CD14-positive monocyte (primary cell): ENCODE data around the gene SAP130. TPM values are rescaled to one million over a fixed set of nuclear protein-coding genes. Genes with fewer than 3 reads are reported as not detected.

Experiments used
- DNase-seq, 3 donors: peaks; one replicate each; pipeline ENCODE4 v3.0.0-alpha.2; 2011 to 2022
- H2AFZ ChIP-seq: 2 replicates; pipeline ENCODE4 v1.6.0; 2012; ENCODE audit warnings: mild to moderate bottlenecking, low read depth, low read length, inconsistent platforms; ENCODE audit not compliant: insufficient read depth, poor library complexity, severe bottlenecking
- H3K27ac ChIP-seq, 2 donors: 1 replicate in 1 of 2; 2 replicates in 1 of 2; pipeline ENCODE4 v1.5.1; 2012 to 2013; ENCODE audit warnings: low read length in 2 of 2, control low read depth in 1 of 2, inconsistent platforms in 1 of 2, low read depth in 1 of 2, mild to moderate bottlenecking in 1 of 2
- H3K27me3 ChIP-seq, 2 donors: one replicate each; pipeline versions ENCODE4 v1.6.0 to v1.6.1; 2011 to 2013; ENCODE audit warnings: low read length in 2 of 2; ENCODE audit not compliant: control insufficient read depth in 2 of 2, insufficient read depth in 2 of 2
- H3K36me3 ChIP-seq, 2 donors: replicated peaks in 1 of 2; 1 replicate in 1 of 2; 2 replicates in 1 of 2; pipeline versions ENCODE4 v1.5.1 to v1.6.1; 2012 to 2013; ENCODE audit warnings: low read length in 2 of 2, control low read depth in 1 of 2, inconsistent platforms in 1 of 2, mild to moderate bottlenecking in 1 of 2; ENCODE audit not compliant: insufficient read depth in 2 of 2, control insufficient read depth in 1 of 2
- H3K4me1 ChIP-seq, 2 donors: 1 replicate in 1 of 2; 2 replicates in 1 of 2; pipeline versions ENCODE4 v1.5.1 to v1.6.1; 2012 to 2013; ENCODE audit warnings: low read length in 2 of 2, control low read depth in 1 of 2, inconsistent platforms in 1 of 2, mild to moderate bottlenecking in 1 of 2, moderate library complexity in 1 of 2; ENCODE audit not compliant: insufficient read depth in 2 of 2, control insufficient read depth in 1 of 2
- H3K4me2 ChIP-seq: replicated peaks from 2 replicates; pipeline ENCODE3; 2012; ENCODE audit warnings: low read length, moderate library complexity, mild to moderate bottlenecking; ENCODE audit not compliant: poor library complexity, severe bottlenecking; ENCODE audit errors: extremely low read depth
- H3K4me3 ChIP-seq, 3 experiments: fragments of 200-600 bp in 1 of 3; sonication (generic) in 1 of 3; replicated peaks in 1 of 3; 1 replicate in 2 of 3; 2 replicates in 1 of 3; pipeline ENCODE4 v1.5.1; 2011 to 2013; ENCODE audit warnings: low read length in 3 of 3, mild to moderate bottlenecking in 3 of 3, control low read depth in 2 of 3, low read depth in 2 of 3, inconsistent platforms in 1 of 3, moderate library complexity in 1 of 3
- H3K79me2 ChIP-seq: 2 replicates; pipeline ENCODE4 v1.6.0; 2012; ENCODE audit warnings: mild to moderate bottlenecking, control low read depth, inconsistent platforms, low read length, moderate library complexity; ENCODE audit not compliant: insufficient read depth
- H3K9ac ChIP-seq: 2 replicates; pipeline ENCODE4 v1.6.0; 2017; ENCODE audit warnings: low read length, mild to moderate bottlenecking; ENCODE audit not compliant: insufficient read depth, poor library complexity, severe bottlenecking
- H3K9me3 ChIP-seq, 2 donors: replicated peaks in 1 of 2; 1 replicate in 1 of 2; 2 replicates in 1 of 2; pipeline versions ENCODE4 v1.5.1 to v1.6.1; 2012 to 2013; ENCODE audit warnings: low read length in 2 of 2, control low read depth in 1 of 2; ENCODE audit not compliant: control insufficient read depth in 1 of 2, insufficient read depth in 1 of 2
- H4K20me1 ChIP-seq: 2 replicates; pipeline ENCODE4 v1.6.0; 2012; ENCODE audit warnings: mild to moderate bottlenecking, low read length, control low read depth, moderate library complexity; ENCODE audit not compliant: insufficient read depth
- H3K27ac Mint-ChIP-seq, 7 donors: one replicate each; pipeline ENCODE4 v1.8.0; 2020; ENCODE audit warnings: mild to moderate bottlenecking in 7 of 7, mixed read lengths in 7 of 7, moderate library complexity in 6 of 7, inconsistent platforms in 2 of 7
- H3K27me3 Mint-ChIP-seq, 3 donors: one replicate each; pipeline ENCODE4 v1.8.0; 2021 to 2022; ENCODE audit warnings: low read depth in 3 of 3, mild to moderate bottlenecking in 3 of 3, mixed read lengths in 3 of 3, moderate library complexity in 3 of 3, inconsistent platforms in 1 of 3
- H3K36me3 Mint-ChIP-seq, 2 donors: one replicate each; pipeline ENCODE4 v1.8.0; 2020; ENCODE audit warnings: mixed read lengths in 2 of 2, inconsistent platforms in 1 of 2, mild to moderate bottlenecking in 1 of 2
- H3K4me1 Mint-ChIP-seq: one replicate; pipeline ENCODE4 v1.8.0; 2020; ENCODE audit warnings: mild to moderate bottlenecking, mixed read lengths
- H3K4me3 Mint-ChIP-seq, 2 donors: one replicate each; pipeline ENCODE4 v1.8.0; 2020; ENCODE audit warnings: mild to moderate bottlenecking in 2 of 2, mixed read lengths in 2 of 2, moderate library complexity in 1 of 2
- H3K9me3 Mint-ChIP-seq, 7 donors: one replicate each; pipeline ENCODE4 v1.8.0; 2020 to 2022; ENCODE audit warnings: mixed read lengths in 7 of 7, mild to moderate bottlenecking in 6 of 7, moderate library complexity in 6 of 7, inconsistent platforms in 2 of 7
- WGBS: methylation state at CpG from one replicate; pipeline ENCODE4 v1.1.5; 2013; ENCODE audit warnings: missing lambda C conversion rate; ENCODE audit not compliant: insufficient coverage; 5-methylcytosine and 5-hydroxymethylcytosine counted together
- intact Hi-C, 2 donors: fragments of 100-400 bp; cut with micrococcal nuclease; formaldehyde crosslinking; loops; one replicate each; pipeline versions ENCODE4 v1.15.0 to v1.15.1; 2023
- polyA plus RNA-seq, 3 donors: library from polyadenylated mRNA; depleted of rRNA in 1 of 3; unstranded in 2 of 3; stranded (reverse) in 1 of 3; fragments of 300-500 nt in 2 of 3; fragments of >200 nt in 1 of 3; fragmentation: Illumina TruSeq in 2 of 3; gene quantifications; 1 replicate in 2 of 3; 2 replicates in 1 of 3; pipeline ENCODE4 v1.2.3, GENCODE V29; 2012 to 2021
- TF ChIP-seq, protein P1 (sequence below): fragments of 200-600 bp; IDR thresholded peaks from one replicate; pipeline ENCODE4 v1.8.0; 2022; ENCODE audit warnings: antibody characterized with exemption, mild to moderate bottlenecking

SAP130 gene
- polyA plus RNA-seq, 3 donors: 2.8 to 16.4 (median 6.4) TPM

DNA sequence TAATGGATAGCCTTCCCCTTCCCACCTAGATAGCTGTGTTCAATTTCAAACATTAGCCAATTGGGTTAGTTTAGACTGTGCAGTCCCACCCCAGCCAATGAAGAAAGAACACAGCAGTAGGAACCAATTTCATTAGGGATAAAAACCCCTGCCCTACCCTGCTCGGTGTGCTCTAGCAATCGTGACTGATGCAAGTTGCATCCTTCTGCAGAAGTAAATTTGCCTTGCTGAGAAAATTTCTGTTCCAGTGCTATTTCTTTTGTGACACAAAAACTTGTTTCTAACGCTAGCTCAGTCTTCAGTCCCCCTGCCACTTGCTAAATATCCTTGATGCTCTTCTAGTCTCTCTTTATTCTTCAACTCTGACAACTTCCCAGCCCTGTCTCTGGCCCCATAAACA, 15.2 kb upstream of the SAP130 start:
- Mint-ChIP-seq H3K9me3 (peaks cover 32 to 74% (median 56%) of the 10 kb centered on the region in 7 donors), H3K27me3 (peaks cover 0 to 10% (median 8%) of the 10 kb centered on the region in 3 donors), H3K4me3 (peak overlapping the region in 1 of 2 donors; percentile 2)

GRCh38 chr2:128041561-128041960, 13.7 kb upstream of the SAP130 start:
- Mint-ChIP-seq H3K27me3 (peaks cover 0 to 9% (median 8%) of the 10 kb centered on the region in 3 donors), H3K4me1 (no peaks in the 10 kb centered on the region), H3K27ac (no peak overlapping the region), H3K36me3 (no peaks in the 10 kb centered on the region), H3K9me3 (peaks cover 39 to 82% (median 66%) of the 10 kb centered on the region in 7 donors), H3K4me3 (no peak overlapping the region)
- TF ChIP-seq, protein P1, sequence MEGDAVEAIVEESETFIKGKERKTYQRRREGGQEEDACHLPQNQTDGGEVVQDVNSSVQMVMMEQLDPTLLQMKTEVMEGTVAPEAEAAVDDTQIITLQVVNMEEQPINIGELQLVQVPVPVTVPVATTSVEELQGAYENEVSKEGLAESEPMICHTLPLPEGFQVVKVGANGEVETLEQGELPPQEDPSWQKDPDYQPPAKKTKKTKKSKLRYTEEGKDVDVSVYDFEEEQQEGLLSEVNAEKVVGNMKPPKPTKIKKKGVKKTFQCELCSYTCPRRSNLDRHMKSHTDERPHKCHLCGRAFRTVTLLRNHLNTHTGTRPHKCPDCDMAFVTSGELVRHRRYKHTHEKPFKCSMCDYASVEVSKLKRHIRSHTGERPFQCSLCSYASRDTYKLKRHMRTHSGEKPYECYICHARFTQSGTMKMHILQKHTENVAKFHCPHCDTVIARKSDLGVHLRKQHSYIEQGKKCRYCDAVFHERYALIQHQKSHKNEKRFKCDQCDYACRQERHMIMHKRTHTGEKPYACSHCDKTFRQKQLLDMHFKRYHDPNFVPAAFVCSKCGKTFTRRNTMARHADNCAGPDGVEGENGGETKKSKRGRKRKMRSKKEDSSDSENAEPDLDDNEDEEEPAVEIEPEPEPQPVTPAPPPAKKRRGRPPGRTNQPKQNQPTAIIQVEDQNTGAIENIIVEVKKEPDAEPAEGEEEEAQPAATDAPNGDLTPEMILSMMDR: no peak
- no peaks in the 10 kb centered on the region for H3K27me3 ChIP-seq
- no peaks in the 10 kb centered on the region for H3K36me3 ChIP-seq
- H3K9ac ChIP-seq: no peak overlapping the region
- H4K20me1 ChIP-seq: no peaks in the 10 kb centered on the region
- H3K79me2 ChIP-seq: no peaks in the 10 kb centered on the region
- H3K9me3 ChIP-seq: peaks cover 41 to 44% of the 10 kb centered on the region in 2 donors
- no peak overlapping the region for H2AFZ ChIP-seq
- H3K4me3 ChIP-seq: no peak overlapping the region
- intact Hi-C loops: no loop called here
- H3K27ac ChIP-seq: no peak overlapping the region
- H3K4me1 ChIP-seq: no peaks in the 10 kb centered on the region
- DNase-seq: no peak
- WGBS: 94% methylated on average over 2 of the region's 3 CpGs
- no peak overlapping the region for H3K4me2 ChIP-seq

More for the DNA sequence above, 15.2 kb upstream of the SAP130 start:
- no peak overlapping the region for H3K4me2 ChIP-seq
- H3K9me3 ChIP-seq: peaks cover 26 to 31% of the 10 kb centered on the region in 2 donors
- no peak overlapping the region for H3K4me3 ChIP-seq
- TF ChIP-seq, protein P1: no peak
- H3K27me3 ChIP-seq: no peaks in the 10 kb centered on the region
- WGBS: 87% methylated on average over 2 of the region's 3 CpGs
- intact Hi-C loops: no loop called here
- H3K4me1 ChIP-seq: no peaks in the 10 kb centered on the region
- no peaks in the 10 kb centered on the region for H3K79me2 ChIP-seq
- H3K27ac Mint-ChIP-seq: no peak overlapping the region
- no peak for DNase-seq
- no peak overlapping the region for H3K9ac ChIP-seq
- H3K36me3 Mint-ChIP-seq: no peaks in the 10 kb centered on the region
- H2AFZ ChIP-seq: no peak overlapping the region
- no peaks in the 10 kb centered on the region for H3K4me1 Mint-ChIP-seq
- H3K36me3 ChIP-seq: no peaks in the 10 kb centered on the region
- no peak overlapping the region for H3K27ac ChIP-seq
- no peaks in the 10 kb centered on the region for H4K20me1 ChIP-seq
